MM.1S (cell line): ENCODE results near the gene ADAMTS15.

ENCODE experiments used
- EZH2phosphoT487 ChIP-seq: fragments of 300-600 bp; sonication (generic); IDR thresholded peaks from 2 replicates; pipeline ENCODE4 v1.6.1; 2018; ENCODE audit warnings: antibody characterized with exemption, low read length
- TF ChIP-seq, protein P1 (sequence below): fragments of 300-600 bp; sonication (generic); IDR thresholded peaks from 2 replicates; pipeline ENCODE4 v1.5.1; 2016; ENCODE audit warnings: antibody characterized with exemption, low read length, mixed read lengths

DNA sequence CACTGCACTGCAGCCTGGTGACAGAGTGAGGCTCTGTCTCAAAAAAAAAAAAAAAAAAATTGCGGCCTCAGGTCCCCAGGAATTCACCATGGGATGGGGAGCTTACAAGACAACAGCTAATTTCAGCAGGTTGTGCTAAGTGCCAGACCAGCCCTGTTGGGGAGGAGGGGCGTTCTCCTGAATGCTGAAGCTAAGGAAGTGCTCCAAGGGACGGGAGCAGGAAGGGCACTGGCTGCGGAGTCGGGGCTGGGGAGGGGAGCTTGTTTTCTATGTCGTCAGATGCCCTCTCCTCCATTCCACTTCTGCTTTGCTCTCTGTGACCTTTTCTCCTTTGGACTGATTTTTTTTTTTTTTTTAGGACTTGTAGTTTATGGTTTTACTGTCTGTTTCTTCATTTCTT lies 4.5 kb downstream of the ADAMTS15 start:
- TF ChIP-seq, protein P1, sequence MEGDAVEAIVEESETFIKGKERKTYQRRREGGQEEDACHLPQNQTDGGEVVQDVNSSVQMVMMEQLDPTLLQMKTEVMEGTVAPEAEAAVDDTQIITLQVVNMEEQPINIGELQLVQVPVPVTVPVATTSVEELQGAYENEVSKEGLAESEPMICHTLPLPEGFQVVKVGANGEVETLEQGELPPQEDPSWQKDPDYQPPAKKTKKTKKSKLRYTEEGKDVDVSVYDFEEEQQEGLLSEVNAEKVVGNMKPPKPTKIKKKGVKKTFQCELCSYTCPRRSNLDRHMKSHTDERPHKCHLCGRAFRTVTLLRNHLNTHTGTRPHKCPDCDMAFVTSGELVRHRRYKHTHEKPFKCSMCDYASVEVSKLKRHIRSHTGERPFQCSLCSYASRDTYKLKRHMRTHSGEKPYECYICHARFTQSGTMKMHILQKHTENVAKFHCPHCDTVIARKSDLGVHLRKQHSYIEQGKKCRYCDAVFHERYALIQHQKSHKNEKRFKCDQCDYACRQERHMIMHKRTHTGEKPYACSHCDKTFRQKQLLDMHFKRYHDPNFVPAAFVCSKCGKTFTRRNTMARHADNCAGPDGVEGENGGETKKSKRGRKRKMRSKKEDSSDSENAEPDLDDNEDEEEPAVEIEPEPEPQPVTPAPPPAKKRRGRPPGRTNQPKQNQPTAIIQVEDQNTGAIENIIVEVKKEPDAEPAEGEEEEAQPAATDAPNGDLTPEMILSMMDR: no peak
- no peak for TF ChIP-seq EZH2phosphoT487
